Breast epithelium (tissue), 4 donors: ENCODE measurements around the gene TMEM54. TPM values are rescaled to one million over a fixed set of nuclear protein-coding genes. Genes with fewer than 3 reads are reported as not detected.
A peak's percentile ranks its signal among the peaks of the same experiment; 100 is the strongest.

ENCODE experiments used
- DNase-seq, 2 donors: peaks; one replicate each; pipeline ENCODE4 v3.0.0-alpha.2; 2019; ENCODE audit warnings: low spot score in 2 of 2
- H3K27ac ChIP-seq, 2 donors: fragments of 200-600 bp; sonication (generic) in 1 of 2; one replicate each; pipeline ENCODE4 v1.5.1; 2016 to 2019; ENCODE audit warnings: mild to moderate bottlenecking in 1 of 2
- H3K27me3 ChIP-seq, 2 donors: fragments of 200-600 bp; sonication (generic) in 1 of 2; one replicate each; pipeline versions ENCODE4 v1.5.1 to v1.6.0; 2017 to 2019; ENCODE audit warnings: control low read depth in 1 of 2, mild to moderate bottlenecking in 1 of 2
- H3K36me3 ChIP-seq: fragments of 200-600 bp; one replicate; pipeline ENCODE4 v1.5.1; 2019
- H3K4me1 ChIP-seq, 2 donors: fragments of 200-600 bp; sonication (generic); one replicate each; pipeline ENCODE4 v1.5.1; 2016 to 2019; ENCODE audit warnings: control low read depth in 1 of 2
- H3K4me3 ChIP-seq, 3 donors: fragments of 200-600 bp; sonication (generic); 1 replicate in 2 of 3; 2 replicates in 1 of 3; pipeline ENCODE4 v1.5.1; 2016 to 2019; ENCODE audit warnings: mild to moderate bottlenecking in 3 of 3, moderate library complexity in 2 of 3
- H3K9me3 ChIP-seq, 2 donors: fragments of 200-600 bp; sonication (generic) in 1 of 2; one replicate each; pipeline ENCODE4 v1.5.1; 2016 to 2019; ENCODE audit warnings: control low read depth in 1 of 2
- POLR2A ChIP-seq: fragments of 450-650 bp; IDR thresholded peaks from one replicate; pipeline ENCODE4 v1.6.1; 2016; ENCODE audit warnings: antibody characterized with exemption, mild to moderate bottlenecking, moderate library complexity
- POLR2AphosphoS5 ChIP-seq, 3 donors: sonication (generic); formaldehyde crosslinking; IDR thresholded peaks; one replicate each; pipeline ENCODE4 v1.6.1; 2017; ENCODE audit warnings: antibody characterized with exemption in 3 of 3
- intact Hi-C: fragments of 100-400 bp; cut with DNase I; formaldehyde crosslinking; loops from one replicate; pipeline ENCODE4 v1.15.1; 2023; ENCODE audit warnings: low total_unique reads
- total RNA-seq, 3 donors: library from RNA; depleted of rRNA; stranded (reverse); fragments of >200 nt; gene quantifications; one replicate each; pipeline ENCODE4 v1.1.0, GENCODE V29; 2016
- TF ChIP-seq, protein P1 (sequence below), 3 donors: fragments of 450-650 bp; IDR thresholded peaks; one replicate each; pipeline ENCODE4 v1.5.1; 2016 to 2017; ENCODE audit warnings: antibody characterized with exemption in 3 of 3, mild to moderate bottlenecking in 3 of 3, moderate library complexity in 3 of 3

The TMEM54 gene
- total RNA-seq, 3 donors from 2014 or later: 26.9 to 109 (median 94.8) TPM

GRCh38 chr1:32928285-32928684 lies 27.1 kb upstream of the TMEM54 start:
- Histone ChIP-seq H3K36me3 (no peaks in the 10 kb centered on the region), H3K4me1 (no peaks in the 10 kb centered on the region), H3K27ac (no peak overlapping the region), H3K9me3 (no peaks in the 10 kb centered on the region), H3K27me3 (peaks cover 0 to 11% of the 10 kb centered on the region in 2 donors), H3K4me3 (no peak overlapping the region)
- no peak for DNase-seq
- TF ChIP-seq, protein P1, sequence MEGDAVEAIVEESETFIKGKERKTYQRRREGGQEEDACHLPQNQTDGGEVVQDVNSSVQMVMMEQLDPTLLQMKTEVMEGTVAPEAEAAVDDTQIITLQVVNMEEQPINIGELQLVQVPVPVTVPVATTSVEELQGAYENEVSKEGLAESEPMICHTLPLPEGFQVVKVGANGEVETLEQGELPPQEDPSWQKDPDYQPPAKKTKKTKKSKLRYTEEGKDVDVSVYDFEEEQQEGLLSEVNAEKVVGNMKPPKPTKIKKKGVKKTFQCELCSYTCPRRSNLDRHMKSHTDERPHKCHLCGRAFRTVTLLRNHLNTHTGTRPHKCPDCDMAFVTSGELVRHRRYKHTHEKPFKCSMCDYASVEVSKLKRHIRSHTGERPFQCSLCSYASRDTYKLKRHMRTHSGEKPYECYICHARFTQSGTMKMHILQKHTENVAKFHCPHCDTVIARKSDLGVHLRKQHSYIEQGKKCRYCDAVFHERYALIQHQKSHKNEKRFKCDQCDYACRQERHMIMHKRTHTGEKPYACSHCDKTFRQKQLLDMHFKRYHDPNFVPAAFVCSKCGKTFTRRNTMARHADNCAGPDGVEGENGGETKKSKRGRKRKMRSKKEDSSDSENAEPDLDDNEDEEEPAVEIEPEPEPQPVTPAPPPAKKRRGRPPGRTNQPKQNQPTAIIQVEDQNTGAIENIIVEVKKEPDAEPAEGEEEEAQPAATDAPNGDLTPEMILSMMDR (IDR thresholded peaks at IDR 0.05): no peak
- TF ChIP-seq POLR2A (no peak), POLR2AphosphoS5 (IDR thresholded peaks at IDR 0.05) (no peak)
- intact Hi-C loops: no loop called here

DNA sequence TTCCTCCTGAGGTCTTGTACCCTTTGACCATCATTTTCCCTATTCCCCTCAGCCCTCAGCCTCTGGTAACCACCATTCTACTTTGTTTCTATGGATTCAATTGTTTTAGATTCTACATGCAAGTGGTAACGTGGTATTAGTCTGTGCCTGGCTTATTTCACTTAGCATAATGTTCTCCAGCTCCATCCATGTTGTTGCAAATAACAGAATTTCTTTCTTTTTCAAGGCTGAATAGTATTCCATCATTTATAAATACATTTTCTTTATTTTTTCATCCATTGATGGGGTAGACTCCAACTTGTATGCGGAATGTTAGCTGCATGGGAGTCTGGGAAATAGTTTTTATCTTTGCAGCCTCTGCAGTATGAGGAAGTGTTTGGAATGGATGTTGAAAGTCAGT lies 26.3 kb upstream of the TMEM54 start:
- H3K4me3 ChIP-seq: no peak overlapping the region
- no peaks in the 10 kb centered on the region for H3K9me3 ChIP-seq
- no peaks in the 10 kb centered on the region for H3K4me1 ChIP-seq
- intact Hi-C loops: no loop called here
- TF ChIP-seq, protein P1 (IDR thresholded peaks at IDR 0.05): no peak
- no peak for TF ChIP-seq POLR2AphosphoS5 (IDR thresholded peaks at IDR 0.05)
- TF ChIP-seq POLR2A: no peak
- no peaks in the 10 kb centered on the region for H3K36me3 ChIP-seq
- DNase-seq: no peak
- H3K27me3 ChIP-seq: peaks cover 0 to 11% of the 10 kb centered on the region in 2 donors
- no peak overlapping the region for H3K27ac ChIP-seq

DNA sequence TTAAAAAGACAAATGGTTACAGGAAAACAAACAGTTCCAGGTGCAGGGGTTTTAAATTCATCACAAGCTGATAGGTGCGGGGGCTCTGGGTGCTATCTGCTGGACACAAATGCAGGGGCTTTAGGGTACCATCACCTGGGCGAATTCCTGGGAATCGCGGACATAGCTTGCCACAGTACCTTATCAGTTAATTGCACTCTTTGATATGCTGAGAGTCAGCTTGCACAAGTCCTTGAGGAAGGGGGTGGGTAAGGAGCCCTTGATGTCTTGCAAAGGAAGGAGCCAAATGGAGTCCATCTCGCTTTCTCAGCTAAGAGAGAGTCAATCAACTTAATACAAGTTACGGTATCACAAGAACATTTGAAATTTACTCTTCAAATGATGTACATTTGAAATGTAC lies 25.4 kb upstream of the TMEM54 start:
- Histone ChIP-seq H3K27ac (no peak overlapping the region), H3K4me3 (no peak overlapping the region), H3K4me1 (no peaks in the 10 kb centered on the region), H3K27me3 (peaks cover 0 to 11% of the 10 kb centered on the region in 2 donors), H3K36me3 (no peaks in the 10 kb centered on the region), H3K9me3 (no peaks in the 10 kb centered on the region)
- TF ChIP-seq, protein P1 (IDR thresholded peaks at IDR 0.05): no peak
- no peak for TF ChIP-seq POLR2AphosphoS5 (IDR thresholded peaks at IDR 0.05)
- no peak for TF ChIP-seq POLR2A
- no peak for DNase-seq
- intact Hi-C loops: no loop called here

GRCh38 chr1:32925403-32926162 lies 24.4 kb upstream of the TMEM54 start:
- DNase-seq: no peak
- TF ChIP-seq POLR2A: no peak
- Histone ChIP-seq H3K27me3 (peaks cover 0 to 11% of the 10 kb centered on the region in 2 donors), H3K4me1 (no peaks in the 10 kb centered on the region), H3K4me3 (no peak overlapping the region), H3K9me3 (no peaks in the 10 kb centered on the region), H3K36me3 (no peaks in the 10 kb centered on the region), H3K27ac (no peak overlapping the region)
- intact Hi-C loops: no loop called here

GRCh38 chr1:32924881-32925344 lies 23.7 kb upstream of the TMEM54 start:
- H3K4me1 ChIP-seq: no peaks in the 10 kb centered on the region
- TF ChIP-seq, protein P1 (IDR thresholded peaks at IDR 0.05): no peak
- no peak for TF ChIP-seq POLR2AphosphoS5 (IDR thresholded peaks at IDR 0.05)
- TF ChIP-seq POLR2A: no peak
- intact Hi-C loops: no loop called here
- H3K4me3 ChIP-seq: peak overlapping the region in 1 of 3 donors; percentile 35
- no peaks in the 10 kb centered on the region for H3K9me3 ChIP-seq
- DNase-seq: no peak
- H3K36me3 ChIP-seq: no peaks in the 10 kb centered on the region
- H3K27me3 ChIP-seq: peaks cover 0 to 11% of the 10 kb centered on the region in 2 donors
- no peak overlapping the region for H3K27ac ChIP-seq
